ENCODE data around the gene CBX6. TPM values are rescaled to one million over a fixed set of nuclear protein-coding genes. Genes with fewer than 3 reads are reported as not detected.
A peak's percentile ranks its signal among the peaks of the same experiment; 100 is the strongest.

Gene CBX6
- total and polyA plus RNA-seq, 2 donors from 2014 or later, result 24.9 to 113 TPM

- FAIRE-seq (no peak), DNase-seq (peak in 1 of 5 donors; percentile 51)
- H3K9me3 ChIP-seq (ENCODE audit: control insufficient read depth in 2 of 3, insufficient read depth in 1 of 3, low read length in 3 of 3), result peaks cover 0 to 7% (median 0%) of the 10 kb centered on the region in 3 donors
- no peak overlapping the region for H3K9ac ChIP-seq (ENCODE audit: low read length in 3 of 3)
- no peak overlapping the region for H3K4me3 ChIP-seq (ENCODE audit: low read length in 3 of 3)
- intact Hi-C loops (cut with DNase I), result no loop called here
- TF ChIP-seq, protein P1, sequence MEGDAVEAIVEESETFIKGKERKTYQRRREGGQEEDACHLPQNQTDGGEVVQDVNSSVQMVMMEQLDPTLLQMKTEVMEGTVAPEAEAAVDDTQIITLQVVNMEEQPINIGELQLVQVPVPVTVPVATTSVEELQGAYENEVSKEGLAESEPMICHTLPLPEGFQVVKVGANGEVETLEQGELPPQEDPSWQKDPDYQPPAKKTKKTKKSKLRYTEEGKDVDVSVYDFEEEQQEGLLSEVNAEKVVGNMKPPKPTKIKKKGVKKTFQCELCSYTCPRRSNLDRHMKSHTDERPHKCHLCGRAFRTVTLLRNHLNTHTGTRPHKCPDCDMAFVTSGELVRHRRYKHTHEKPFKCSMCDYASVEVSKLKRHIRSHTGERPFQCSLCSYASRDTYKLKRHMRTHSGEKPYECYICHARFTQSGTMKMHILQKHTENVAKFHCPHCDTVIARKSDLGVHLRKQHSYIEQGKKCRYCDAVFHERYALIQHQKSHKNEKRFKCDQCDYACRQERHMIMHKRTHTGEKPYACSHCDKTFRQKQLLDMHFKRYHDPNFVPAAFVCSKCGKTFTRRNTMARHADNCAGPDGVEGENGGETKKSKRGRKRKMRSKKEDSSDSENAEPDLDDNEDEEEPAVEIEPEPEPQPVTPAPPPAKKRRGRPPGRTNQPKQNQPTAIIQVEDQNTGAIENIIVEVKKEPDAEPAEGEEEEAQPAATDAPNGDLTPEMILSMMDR (IDR thresholded peaks at IDR 0.05; ENCODE audit: borderline replicate concordance, extremely low read depth, insufficient read depth), result no peak
- no peaks in the 10 kb centered on the region for H3K4me1 ChIP-seq (ENCODE audit: control insufficient read depth in 2 of 3, insufficient read depth in 2 of 3, low read depth in 1 of 3, low read length in 3 of 3)
- H3K27ac ChIP-seq (ENCODE audit: low read depth in 2 of 2, low read length in 2 of 2), result no peak overlapping the region
- no peaks in the 10 kb centered on the region for H3K36me3 ChIP-seq (ENCODE audit: control insufficient read depth in 2 of 3, insufficient read depth in 3 of 3, low read length in 3 of 3)
- H3K27me3 ChIP-seq (ENCODE audit: control insufficient read depth, insufficient read depth, low read length), result no peaks in the 10 kb centered on the region
These were observed 45.6 kb downstream of the CBX6 start for GRCh38 chr22:38826386-38826785.

DNA sequence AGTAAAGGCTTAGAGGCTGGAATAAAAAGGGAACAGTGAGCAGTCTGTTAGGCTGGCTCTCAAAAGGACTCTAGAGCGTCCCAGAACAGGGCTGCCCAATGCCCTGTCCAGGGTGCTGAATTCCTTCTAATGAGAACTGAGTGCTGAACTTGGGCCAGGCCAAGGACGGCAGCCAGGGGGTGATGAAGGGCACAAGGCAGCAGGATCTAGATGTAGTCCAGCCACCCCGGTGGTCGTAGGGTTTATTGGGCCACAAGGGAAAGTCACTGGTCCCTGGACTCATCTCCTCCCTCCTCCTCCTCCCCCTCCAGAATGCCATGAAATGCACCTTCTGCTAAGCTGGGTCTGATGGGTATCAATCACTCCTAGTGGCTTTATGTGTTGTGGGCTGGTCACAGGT lies 47.4 kb downstream of the CBX6 start:
- H3K9ac ChIP-seq (ENCODE audit: low read length in 3 of 3), result no peak overlapping the region
- FAIRE-seq, result no peak
- peaks cover 0 to 7% (median 0%) of the 10 kb centered on the region in 3 donors for H3K9me3 ChIP-seq (ENCODE audit: control insufficient read depth in 2 of 3, insufficient read depth in 1 of 3, low read length in 3 of 3)
- intact Hi-C loops (cut with DNase I), result no loop called here
- TF ChIP-seq, protein P1 (IDR thresholded peaks at IDR 0.05; ENCODE audit: borderline replicate concordance, extremely low read depth, insufficient read depth), result no peak
- no peaks in the 10 kb centered on the region for H3K36me3 ChIP-seq (ENCODE audit: control insufficient read depth in 2 of 3, insufficient read depth in 3 of 3, low read length in 3 of 3)
- peak; percentile 74 to 96 (median 89) for DNase-seq
- no peaks in the 10 kb centered on the region for H3K4me1 ChIP-seq (ENCODE audit: control insufficient read depth in 2 of 3, insufficient read depth in 2 of 3, low read depth in 1 of 3, low read length in 3 of 3)
- H3K4me3 ChIP-seq (ENCODE audit: low read length in 3 of 3), result no peak overlapping the region
- H3K27me3 ChIP-seq (ENCODE audit: control insufficient read depth, insufficient read depth, low read length), result no peaks in the 10 kb centered on the region
- no peak overlapping the region for H3K27ac ChIP-seq (ENCODE audit: low read depth in 2 of 2, low read length in 2 of 2)

DNA sequence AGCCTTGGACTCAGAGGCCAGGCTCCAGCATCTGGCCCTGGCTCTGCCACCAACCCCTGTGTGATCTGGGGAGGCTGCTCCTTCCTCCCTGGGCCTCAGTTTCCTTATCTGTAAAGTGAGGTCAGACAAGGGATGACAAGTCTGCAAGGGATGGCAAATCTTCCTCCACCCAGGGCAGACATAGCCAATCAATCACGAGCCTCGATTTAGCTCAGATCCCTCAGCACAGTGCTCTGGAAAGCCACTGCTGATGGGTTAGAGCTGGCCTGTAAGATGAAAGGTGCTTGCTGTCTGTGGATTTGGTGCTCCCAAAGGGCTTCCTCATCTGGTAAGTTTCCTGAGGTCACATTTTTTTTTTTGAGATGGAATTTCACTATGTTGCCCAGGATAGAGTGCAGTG lies 48.4 kb downstream of the CBX6 start:
- FAIRE-seq, result no peak
- peaks cover 0 to 1% (median 0%) of the 10 kb centered on the region in 3 donors for H3K9me3 ChIP-seq (ENCODE audit: control insufficient read depth in 2 of 3, insufficient read depth in 1 of 3, low read length in 3 of 3)

More for the DNA sequence above, 48.4 kb downstream of the CBX6 start:
- intact Hi-C loops (cut with DNase I), result no loop called here
- Histone ChIP-seq H3K36me3 (ENCODE audit: control insufficient read depth in 2 of 3, insufficient read depth in 3 of 3, low read length in 3 of 3) (no peaks in the 10 kb centered on the region), H3K27me3 (ENCODE audit: control insufficient read depth, insufficient read depth, low read length) (no peaks in the 10 kb centered on the region), H3K9ac (ENCODE audit: low read length in 3 of 3) (no peak overlapping the region), H3K4me3 (ENCODE audit: low read length in 3 of 3) (no peak overlapping the region), H3K27ac (ENCODE audit: low read depth in 2 of 2, low read length in 2 of 2) (no peak overlapping the region), H3K4me1 (ENCODE audit: control insufficient read depth in 2 of 3, insufficient read depth in 2 of 3, low read depth in 1 of 3, low read length in 3 of 3) (no peaks in the 10 kb centered on the region)
- DNase-seq, result peak in 1 of 5 donors; percentile 3
- TF ChIP-seq, protein P1 (IDR thresholded peaks at IDR 0.05; ENCODE audit: borderline replicate concordance, extremely low read depth, insufficient read depth), result no peak

Measured in kidney (tissue), 14 donors.